Measurements from ENCODE around the gene RANBP10.

DNA sequence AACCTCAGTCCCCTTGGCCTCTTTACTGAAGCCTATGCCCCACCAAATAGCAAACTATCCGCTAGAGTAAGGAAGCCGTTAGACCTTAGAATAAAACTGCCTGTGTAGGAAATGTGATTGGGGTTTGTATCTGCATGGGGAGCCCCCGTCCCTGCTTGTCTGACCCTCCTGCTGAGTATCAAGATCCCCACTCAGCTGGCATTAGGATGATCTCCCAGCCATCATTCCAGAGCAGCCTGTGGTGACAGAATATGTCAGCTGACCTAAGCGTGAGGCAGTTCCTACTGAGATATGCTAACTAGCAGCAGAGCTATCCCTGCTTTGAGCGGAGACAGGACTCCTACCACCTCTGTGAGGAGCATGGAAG lies 86.6 kb downstream of the RANBP10 start:
- TF ChIP-seq POLR2A (IDR thresholded peaks at IDR 0.05): no peak
- no peak for TF ChIP-seq CTCF (IDR thresholded peaks at IDR 0.05)
